Left ventricle myocardium inferior (tissue), 1 donor: ENCODE data around the gene ZCCHC24. TPM values are rescaled to one million over a fixed set of nuclear protein-coding genes. Genes with fewer than 3 reads are reported as not detected.

Experiments
- DNase-seq: peaks from one replicate; pipeline ENCODE4 v3.0.0-alpha.2; 2020
- H3K27ac ChIP-seq: fragments of 200-600 bp; replicated peaks from 2 replicates; pipeline ENCODE4 v1.8.0; 2021
- H3K27me3 ChIP-seq: fragments of 200-600 bp; 2 replicates; pipeline ENCODE4 v1.8.0; 2021; ENCODE audit warnings: low read depth
- H3K36me3 ChIP-seq: fragments of 200-600 bp; 2 replicates; pipeline ENCODE4 v1.8.0; 2021
- H3K4me1 ChIP-seq: fragments of 200-600 bp; 2 replicates; pipeline ENCODE4 v1.8.0; 2021
- H3K4me3 ChIP-seq: fragments of 200-600 bp; 2 replicates; pipeline ENCODE4 v1.8.0; 2021; ENCODE audit warnings: mild to moderate bottlenecking, moderate library complexity
- H3K9me3 ChIP-seq: fragments of 200-600 bp; replicated peaks from 2 replicates; pipeline ENCODE4 v1.8.0; 2021
- intact Hi-C: fragments of 100-400 bp; cut with micrococcal nuclease; formaldehyde crosslinking; loops from one replicate; pipeline ENCODE4 v1.11.0; 2022
- total RNA-seq: library from RNA; stranded (reverse); fragmentation: NEBNext Ultra II Directional; extraction: Animal tissue kit (Norgen Biotek cat#: 25700); gene quantifications from one replicate; pipeline ENCODE4 v1.2.1, GENCODE V29; 2021
- TF ChIP-seq, protein P1 (sequence below): fragments of 200-600 bp; IDR thresholded peaks from 2 replicates; pipeline ENCODE4 v1.8.0; 2021; ENCODE audit warnings: antibody characterized with exemption, mild to moderate bottlenecking, borderline replicate concordance
- donor health status: DM: no; HTN: yes; CAD: no; lungs with severe emphysema.

ZCCHC24 gene
- total RNA-seq, 1 donor from 2014 or later = 47.5 TPM

DNA sequence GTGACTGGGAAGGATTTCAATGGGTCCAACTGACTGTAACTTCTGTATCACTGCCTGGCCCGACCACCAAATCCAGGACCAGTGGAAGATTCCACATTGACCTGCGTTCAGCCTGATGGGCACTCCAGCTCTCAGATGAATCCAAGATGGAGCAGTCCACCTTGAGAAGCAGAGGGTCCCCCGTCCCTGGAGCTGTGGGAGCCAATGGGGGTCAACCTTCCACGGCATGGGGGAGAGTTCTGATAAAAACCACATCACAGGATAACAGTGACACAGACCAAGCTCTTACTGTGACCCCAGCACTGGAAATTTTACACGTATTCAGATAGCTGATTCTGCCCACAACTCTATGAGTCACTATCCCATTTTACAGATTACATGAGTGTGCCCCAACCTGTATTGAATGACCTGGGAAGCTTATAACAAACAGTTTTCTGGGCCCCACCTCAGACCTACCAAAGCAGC, 11.2 kb downstream of the ZCCHC24 start:
- H3K27ac ChIP-seq = peak overlapping the region; percentile 90
- no peak for DNase-seq
- no peaks in the 10 kb centered on the region for H3K9me3 ChIP-seq
- intact Hi-C loops = no loop called here
- H3K4me3 ChIP-seq = no peak overlapping the region
- no peaks in the 10 kb centered on the region for H3K27me3 ChIP-seq
- peaks cover 25% of the 10 kb centered on the region for H3K36me3 ChIP-seq
- TF ChIP-seq, protein P1, sequence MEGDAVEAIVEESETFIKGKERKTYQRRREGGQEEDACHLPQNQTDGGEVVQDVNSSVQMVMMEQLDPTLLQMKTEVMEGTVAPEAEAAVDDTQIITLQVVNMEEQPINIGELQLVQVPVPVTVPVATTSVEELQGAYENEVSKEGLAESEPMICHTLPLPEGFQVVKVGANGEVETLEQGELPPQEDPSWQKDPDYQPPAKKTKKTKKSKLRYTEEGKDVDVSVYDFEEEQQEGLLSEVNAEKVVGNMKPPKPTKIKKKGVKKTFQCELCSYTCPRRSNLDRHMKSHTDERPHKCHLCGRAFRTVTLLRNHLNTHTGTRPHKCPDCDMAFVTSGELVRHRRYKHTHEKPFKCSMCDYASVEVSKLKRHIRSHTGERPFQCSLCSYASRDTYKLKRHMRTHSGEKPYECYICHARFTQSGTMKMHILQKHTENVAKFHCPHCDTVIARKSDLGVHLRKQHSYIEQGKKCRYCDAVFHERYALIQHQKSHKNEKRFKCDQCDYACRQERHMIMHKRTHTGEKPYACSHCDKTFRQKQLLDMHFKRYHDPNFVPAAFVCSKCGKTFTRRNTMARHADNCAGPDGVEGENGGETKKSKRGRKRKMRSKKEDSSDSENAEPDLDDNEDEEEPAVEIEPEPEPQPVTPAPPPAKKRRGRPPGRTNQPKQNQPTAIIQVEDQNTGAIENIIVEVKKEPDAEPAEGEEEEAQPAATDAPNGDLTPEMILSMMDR = no peak
- peaks cover 96% of the 10 kb centered on the region for H3K4me1 ChIP-seq

DNA sequence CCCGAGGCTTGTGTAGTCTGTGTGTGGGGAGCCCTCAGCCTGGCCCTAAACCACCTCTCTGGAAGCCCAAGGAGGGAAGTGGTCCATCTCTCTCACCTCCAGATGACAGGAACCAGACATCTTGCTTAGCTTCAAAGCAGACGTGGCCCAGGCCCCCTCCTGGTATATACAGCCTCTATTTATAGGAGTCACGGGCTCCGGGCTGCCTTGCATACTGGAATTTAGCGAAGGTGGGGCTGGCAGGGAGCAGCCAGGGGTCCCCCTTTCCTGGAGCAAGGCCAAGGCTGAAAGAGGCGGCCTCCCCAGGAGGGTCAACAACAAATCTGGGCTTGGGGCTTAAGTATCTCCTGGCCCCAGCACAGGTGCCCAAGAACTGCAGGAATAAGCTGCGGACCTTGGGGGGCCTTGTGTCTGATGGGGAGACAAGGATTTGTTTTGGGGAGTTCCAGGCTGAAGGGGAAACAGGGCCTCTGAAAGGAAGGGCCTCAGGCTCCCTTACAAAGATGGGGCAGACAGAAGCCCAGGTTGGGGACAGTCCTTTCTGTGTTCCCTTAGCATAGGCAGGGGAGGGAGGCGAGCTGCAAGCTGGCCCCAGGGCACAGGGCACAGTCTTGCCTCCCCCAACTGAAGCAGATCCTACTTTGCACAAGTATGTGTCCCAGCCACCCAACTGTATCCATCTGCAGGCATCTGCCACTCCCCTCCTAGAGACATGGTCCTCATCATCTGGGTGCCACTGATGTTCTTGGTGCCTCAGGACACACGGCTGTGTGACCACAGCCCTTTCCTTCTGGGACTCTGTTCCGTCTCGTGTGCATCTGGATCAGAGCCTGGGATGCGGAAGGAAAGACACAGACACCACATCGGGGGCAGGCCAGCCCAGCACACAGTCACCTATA, 11.9 kb downstream of the ZCCHC24 start:
- no peak for DNase-seq
- TF ChIP-seq, protein P1 = no peak
- intact Hi-C loops = no loop called here
- peak overlapping the region; percentile 90 for H3K27ac ChIP-seq
- peaks cover 89% of the 10 kb centered on the region for H3K4me1 ChIP-seq
- H3K4me3 ChIP-seq = no peak overlapping the region
- no peaks in the 10 kb centered on the region for H3K9me3 ChIP-seq
- H3K27me3 ChIP-seq = no peaks in the 10 kb centered on the region
- H3K36me3 ChIP-seq = peaks cover 31% of the 10 kb centered on the region

DNA sequence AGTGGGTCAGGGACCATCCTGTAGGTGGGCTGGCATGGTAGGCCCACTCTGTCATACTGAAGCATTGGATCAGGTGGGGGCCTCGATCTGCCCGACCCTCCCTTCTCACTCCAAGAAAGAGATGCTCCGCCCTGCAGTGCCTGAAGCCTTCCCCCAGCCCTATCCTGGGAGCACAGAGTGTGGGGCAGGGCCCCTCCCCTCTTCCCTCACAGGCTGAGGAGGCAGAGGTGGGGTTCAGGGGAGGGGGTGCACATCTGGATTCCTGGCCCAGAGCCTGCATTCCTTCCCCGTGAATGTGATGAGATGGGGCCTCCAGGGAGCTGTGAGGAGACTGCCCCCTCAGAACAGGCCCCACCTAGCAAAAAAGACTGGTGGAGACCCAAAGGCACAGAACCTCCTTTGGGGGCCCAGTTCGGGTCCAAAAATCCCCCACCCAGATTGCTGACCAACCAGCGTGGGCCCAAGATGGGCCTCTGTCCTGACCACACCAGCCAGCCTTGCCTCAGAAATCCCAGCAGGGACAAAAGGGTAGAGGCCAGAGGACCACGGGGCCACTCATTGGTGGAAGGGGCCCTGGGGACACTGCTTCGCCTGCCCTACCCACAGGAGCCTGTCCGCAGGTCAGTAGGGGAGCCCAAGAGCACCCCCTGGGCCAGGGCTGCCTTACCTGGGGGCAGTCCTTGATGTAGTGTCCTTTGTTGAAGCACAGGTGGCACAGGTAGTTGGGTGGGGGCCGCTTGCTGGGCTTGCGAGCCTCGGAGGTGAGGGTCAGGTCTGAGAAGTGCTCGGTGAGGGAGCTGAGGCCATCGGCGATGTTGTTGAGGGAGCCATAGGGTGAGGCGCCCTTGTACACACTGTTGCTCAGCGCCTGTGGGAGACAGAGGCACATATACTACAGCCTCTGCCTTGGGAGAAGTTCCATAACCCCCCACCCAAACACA, 13.3 kb downstream of the ZCCHC24 start:
- Histone ChIP-seq H3K36me3 (peaks cover 44% of the 10 kb centered on the region), H3K27ac (peak overlapping the region; percentile 90), H3K4me3 (no peak overlapping the region), H3K27me3 (no peaks in the 10 kb centered on the region), H3K9me3 (no peaks in the 10 kb centered on the region), H3K4me1 (peaks cover 75% of the 10 kb centered on the region)
- TF ChIP-seq, protein P1 = no peak
- DNase-seq = no peak
- intact Hi-C loops = no loop called here

DNA sequence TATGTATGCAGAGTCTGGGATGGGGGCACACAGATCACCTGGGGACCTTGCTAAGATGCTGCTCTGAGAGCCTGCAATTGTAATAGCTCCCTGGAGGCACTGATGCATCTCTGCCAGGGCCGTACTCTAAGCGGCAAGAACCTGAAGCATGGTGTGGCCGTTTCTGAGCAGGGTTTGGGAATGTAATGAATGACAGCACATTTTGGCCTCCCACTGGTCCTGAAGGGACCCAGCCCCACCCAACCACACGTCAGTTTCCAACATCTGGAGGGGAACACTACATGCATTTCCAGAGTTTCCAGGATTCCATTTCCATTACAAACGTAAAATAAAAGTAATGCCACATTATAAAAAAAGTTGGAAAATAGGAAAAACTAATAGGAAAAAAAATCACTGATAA, 14.0 kb downstream of the ZCCHC24 start:
- TF ChIP-seq, protein P1 = no peak
- Histone ChIP-seq H3K27ac (peak overlapping the region; percentile 90), H3K9me3 (no peaks in the 10 kb centered on the region), H3K36me3 (peaks cover 44% of the 10 kb centered on the region), H3K4me3 (no peak overlapping the region), H3K4me1 (peaks cover 67% of the 10 kb centered on the region), H3K27me3 (no peaks in the 10 kb centered on the region)
- DNase-seq = no peak
- intact Hi-C loops = no loop called here

DNA sequence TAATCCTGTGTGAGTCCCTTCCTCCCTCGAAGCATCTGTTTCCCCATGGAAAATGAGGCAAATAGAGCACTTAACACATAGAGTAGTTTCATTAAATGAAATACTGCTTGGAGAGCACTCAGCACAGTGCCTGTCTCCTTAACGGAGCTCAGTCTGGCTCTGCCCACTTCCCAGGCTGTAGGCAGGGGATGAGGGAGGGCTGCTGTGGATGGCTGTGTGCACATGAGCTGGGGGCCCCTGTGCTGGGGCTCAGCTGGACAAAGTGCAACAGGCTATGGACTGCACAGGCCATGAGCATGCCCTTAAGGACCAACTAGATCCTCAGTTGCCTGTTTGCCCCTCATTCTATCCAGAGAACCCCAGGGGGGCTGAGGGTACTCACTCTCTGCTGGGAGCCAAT, 14.5 kb downstream of the ZCCHC24 start:
- peaks cover 64% of the 10 kb centered on the region for H3K4me1 ChIP-seq
- TF ChIP-seq, protein P1 = no peak
- no peak for DNase-seq
- H3K4me3 ChIP-seq = no peak overlapping the region
- H3K9me3 ChIP-seq = no peaks in the 10 kb centered on the region
- H3K27ac ChIP-seq = peak overlapping the region; percentile 47
- intact Hi-C loops = no loop called here
- peaks cover 45% of the 10 kb centered on the region for H3K36me3 ChIP-seq
- H3K27me3 ChIP-seq = no peaks in the 10 kb centered on the region
